Right lobe of liver (tissue), 4 donors: Measurements from ENCODE around the gene CIAO3.

Source experiments
- CTCF ChIP-seq, 4 donors: fragments of 200-600 bp in 3 of 4; fragments of 450-650 bp in 1 of 4; IDR thresholded peaks; one replicate each; pipeline versions ENCODE4 v1.5.1 to v1.8.0; 2016 to 2022; ENCODE audit warnings: antibody characterized with exemption in 4 of 4, mild to moderate bottlenecking in 2 of 4
- POLR2A ChIP-seq: fragments of 450-650 bp; IDR thresholded peaks from one replicate; pipeline ENCODE4 v1.6.1; 2017; ENCODE audit warnings: antibody characterized with exemption, mild to moderate bottlenecking
- donor health status: DM: no; HTN: no; CAD: no.
- donor health status: DM: no; HTN: no; CAD: no.
- donor health status: DM: no; HTN: yes; CAD: no.

- TF ChIP-seq POLR2A: no peak
- no peak for TF ChIP-seq CTCF (IDR thresholded peaks at IDR 0.05)
Observed at GRCh38 chr16:788399-789126, 47.8 kb upstream of the CIAO3 start, which contains the start of gene CHTF18.
